Aorta (tissue), 5 donors: ENCODE data around the gene DNAH5. TPM values are rescaled to one million over a fixed set of nuclear protein-coding genes. Genes with fewer than 3 reads are reported as not detected.

Experiments used
- ATAC-seq: fragments of 200-7000 bp; cut with Tn5 transposase; one replicate; pipeline ENCODE4 v1.9.1; 2022; ENCODE audit warnings: moderate library complexity; ENCODE audit not compliant: low FRiP score
- DNase-seq, 2 donors: peaks; one replicate each; pipeline ENCODE4 v3.0.0-alpha.2; 2020
- H3K27ac ChIP-seq, 2 donors: one replicate each; pipeline ENCODE4 v1.5.1; 2013; ENCODE audit warnings: low read length in 2 of 2, mild to moderate bottlenecking in 2 of 2, moderate library complexity in 2 of 2, control low read depth in 1 of 2, inconsistent platforms in 1 of 2, low read depth in 1 of 2
- H3K27me3 ChIP-seq, 2 donors: one replicate each; pipeline ENCODE4 v1.6.1; 2013; ENCODE audit warnings: control low read depth in 1 of 2, low read length in 1 of 2, mild to moderate bottlenecking in 1 of 2, moderate library complexity in 1 of 2; ENCODE audit not compliant: insufficient read depth in 2 of 2, control insufficient read depth in 1 of 2
- H3K36me3 ChIP-seq, 2 donors: one replicate each; pipeline ENCODE4 v1.6.1; 2013; ENCODE audit warnings: control low read depth in 1 of 2, low read length in 1 of 2, mild to moderate bottlenecking in 1 of 2; ENCODE audit not compliant: insufficient read depth in 2 of 2, control insufficient read depth in 1 of 2
- H3K4me1 ChIP-seq, 2 donors: one replicate each; pipeline ENCODE4 v1.6.1; 2013; ENCODE audit warnings: low read length in 2 of 2, control low read depth in 1 of 2, mild to moderate bottlenecking in 1 of 2, moderate library complexity in 1 of 2; ENCODE audit not compliant: insufficient read depth in 2 of 2, control insufficient read depth in 1 of 2
- H3K4me3 ChIP-seq, 2 donors: one replicate each; pipeline ENCODE4 v1.5.1; 2013; ENCODE audit warnings: low read length in 2 of 2, control low read depth in 1 of 2, mild to moderate bottlenecking in 1 of 2
- H3K9me3 ChIP-seq: one replicate; pipeline ENCODE4 v1.6.1; 2013; ENCODE audit warnings: mild to moderate bottlenecking, low read length; ENCODE audit not compliant: control insufficient read depth
- WGBS, 2 donors: extraction: QIAGEN DNeasy Blood & Tissue Kit; methylation state at CpG; one replicate each; pipeline ENCODE4 v1.1.7; 2013; 5-methylcytosine and 5-hydroxymethylcytosine counted together
- intact Hi-C, 2 donors: fragments of 100-400 bp; cut with DNase I; formaldehyde crosslinking; loops; one replicate each; pipeline versions ENCODE4 v1.14.2 to v1.15.0; 2022
- polyA plus RNA-seq, 2 donors: library from polyadenylated mRNA; stranded (reverse); fragments of 200-250 nt; gene quantifications; one replicate each; pipeline ENCODE4 v1.2.3, GENCODE V29; 2013
- total RNA-seq, 2 donors: library from RNA; stranded (reverse); fragmentation: NEBNext Ultra II Directional; extraction: Animal tissue kit (Norgen Biotek cat#: 25700); gene quantifications; one replicate each; pipeline ENCODE4 v1.2.1, GENCODE V29; 2021
- donor health status: healthy with polysubstance abuse.
- donor health status: Bipolar disorder and iron deficiency.
- donor health status: DM: no; HTN: no; CAD: no.
- donor health status: DM: no; HTN: no; CAD: no.
- donor health status: DM: yes; HTN: yes; CAD: no.

The DNAH5 gene
- total and polyA plus RNA-seq, 4 donors, result 0.03 to 0.57 (median 0.36) TPM; not detected in 1

- no peak overlapping the region for H3K27ac ChIP-seq
- H3K27me3 ChIP-seq, result no peaks in the 10 kb centered on the region
- DNase-seq, result no peak
- no peaks in the 10 kb centered on the region for H3K4me1 ChIP-seq
- no peak for ATAC-seq
- no peaks in the 10 kb centered on the region for H3K9me3 ChIP-seq
- intact Hi-C loops, result no loop called here
- no peaks in the 10 kb centered on the region for H3K36me3 ChIP-seq
- no peak overlapping the region for H3K4me3 ChIP-seq
- 56% methylated on average over 10 of the region's 10 CpGs for WGBS, 2 donors
Observed at GRCh38 chr5:13946111-13946510, 1.6 kb upstream of the DNAH5 start.

GRCh38 chr5:13945271-13945670, 783 bp upstream of the DNAH5 start:
- intact Hi-C loops, result no loop called here
- ATAC-seq (no peak), DNase-seq (no peak)
- H3K27me3 ChIP-seq, result no peaks in the 10 kb centered on the region
- no peak overlapping the region for H3K27ac ChIP-seq
- no peaks in the 10 kb centered on the region for H3K4me1 ChIP-seq
- WGBS, 2 donors, result 94 to 95% methylated on average over 3 of the region's 3 CpGs
- H3K4me3 ChIP-seq, result no peak overlapping the region
- H3K36me3 ChIP-seq, result no peaks in the 10 kb centered on the region
- no peaks in the 10 kb centered on the region for H3K9me3 ChIP-seq

GRCh38 chr5:13943676-13944075, 812 bp downstream of the DNAH5 start:
- H3K36me3 ChIP-seq, result no peaks in the 10 kb centered on the region
- WGBS, 2 donors, result 8 to 21% methylated on average over 1 of the region's 1 CpG
- no peaks in the 10 kb centered on the region for H3K27me3 ChIP-seq
- no peaks in the 10 kb centered on the region for H3K9me3 ChIP-seq
- H3K27ac ChIP-seq, result no peak overlapping the region
- ATAC-seq, result no peak
- intact Hi-C loops, result no loop called here
- no peak overlapping the region for H3K4me3 ChIP-seq
- no peak for DNase-seq
- H3K4me1 ChIP-seq, result no peaks in the 10 kb centered on the region

GRCh38 chr5:13941468-13941867, 3.0 kb downstream of the DNAH5 start:
- no peak for DNase-seq
- Histone ChIP-seq H3K36me3 (no peaks in the 10 kb centered on the region), H3K4me3 (no peak overlapping the region), H3K9me3 (peaks cover 1% of the 10 kb centered on the region), H3K4me1 (no peaks in the 10 kb centered on the region), H3K27me3 (peaks cover 0 to 2% of the 10 kb centered on the region in 2 donors), H3K27ac (no peak overlapping the region)
- ATAC-seq, result no peak
- 52 to 53% methylated on average over 3 of the region's 3 CpGs for WGBS, 2 donors
- intact Hi-C loops, result no loop called here

- ATAC-seq (no peak), DNase-seq (no peak)
- WGBS, 2 donors, result 52 to 56% methylated on average over 8 of the region's 8 CpGs
- Histone ChIP-seq H3K9me3 (peaks cover 1% of the 10 kb centered on the region), H3K27me3 (peaks cover 0 to 2% of the 10 kb centered on the region in 2 donors), H3K27ac (no peak overlapping the region), H3K4me3 (no peak overlapping the region), H3K4me1 (no peaks in the 10 kb centered on the region), H3K36me3 (no peaks in the 10 kb centered on the region)
- intact Hi-C loops, result no loop called here
Observed at GRCh38 chr5:13939638-13940037, 4.8 kb downstream of the DNAH5 start.

GRCh38 chr5:13934921-13935320, 9.6 kb downstream of the DNAH5 start:
- intact Hi-C loops, result no loop called here
- no peak for ATAC-seq
- no peak overlapping the region for H3K4me3 ChIP-seq
- no peak for DNase-seq
- H3K36me3 ChIP-seq, result no peaks in the 10 kb centered on the region
- H3K9me3 ChIP-seq, result peaks cover 7% of the 10 kb centered on the region
- H3K4me1 ChIP-seq, result no peaks in the 10 kb centered on the region
- peaks cover 0 to 2% of the 10 kb centered on the region in 2 donors for H3K27me3 ChIP-seq
- H3K27ac ChIP-seq, result no peak overlapping the region
- 41 to 59% methylated on average over 1 of the region's 1 CpG for WGBS, 2 donors

GRCh38 chr5:13934125-13934524, 10.4 kb downstream of the DNAH5 start:
- Histone ChIP-seq H3K27ac (no peak overlapping the region), H3K4me3 (no peak overlapping the region), H3K4me1 (no peaks in the 10 kb centered on the region), H3K27me3 (peaks cover 0 to 2% of the 10 kb centered on the region in 2 donors), H3K9me3 (peaks cover 7% of the 10 kb centered on the region), H3K36me3 (no peaks in the 10 kb centered on the region)
- no peak for DNase-seq
- WGBS, 2 donors, result 82% methylated on average over 2 of the region's 2 CpGs
- intact Hi-C loops, result no loop called here
- ATAC-seq, result no peak

GRCh38 chr5:13932561-13932960, 11.9 kb downstream of the DNAH5 start:
- 78 to 80% methylated on average over 3 of the region's 3 CpGs for WGBS, 2 donors
- intact Hi-C loops, result no loop called here
- Histone ChIP-seq H3K36me3 (no peaks in the 10 kb centered on the region), H3K27me3 (peaks cover 0 to 2% of the 10 kb centered on the region in 2 donors), H3K4me3 (no peak overlapping the region), H3K27ac (no peak overlapping the region), H3K9me3 (peaks cover 5% of the 10 kb centered on the region), H3K4me1 (no peaks in the 10 kb centered on the region)
- no peak for DNase-seq
- no peak for ATAC-seq

- Histone ChIP-seq H3K4me3 (no peak overlapping the region), H3K9me3 (peaks cover 5% of the 10 kb centered on the region), H3K4me1 (no peaks in the 10 kb centered on the region), H3K27ac (no peak overlapping the region), H3K36me3 (no peaks in the 10 kb centered on the region), H3K27me3 (no peaks in the 10 kb centered on the region)
- intact Hi-C loops, result no loop called here
- ATAC-seq, result no peak
- no peak for DNase-seq
Observed at GRCh38 chr5:13932011-13932410, 12.5 kb downstream of the DNAH5 start.
